KOPT-K1 (cell line): ENCODE results near the gene CEP19.

Experiments
- H3K27ac ChIP-seq: fragments of 200-600 bp; sonication (generic); 2 replicates; pipeline ENCODE4 v1.5.1; 2016; ENCODE audit warnings: antibody characterized with exemption, mild to moderate bottlenecking, low read depth, low read length; ENCODE audit not compliant: poor library complexity, severe bottlenecking
- H3K36me3 ChIP-seq: fragments of 200-600 bp; sonication (generic); 2 replicates; pipeline ENCODE4 v1.5.1; 2017; ENCODE audit warnings: antibody characterized with exemption, mild to moderate bottlenecking, low read length, moderate library complexity; ENCODE audit not compliant: insufficient read depth
- H3K9me3 ChIP-seq: fragments of 200-600 bp; sonication (generic); 2 replicates; pipeline ENCODE4 v1.5.1; 2017; ENCODE audit warnings: antibody characterized with exemption, low read length, mild to moderate bottlenecking; ENCODE audit not compliant: insufficient read depth, poor library complexity, severe bottlenecking

The CEP19 gene

GRCh38 chr3:196661400-196661799 is 50.6 kb downstream of the CEP19 start:
- Histone ChIP-seq H3K27ac (no peak overlapping the region), H3K9me3 (no peaks in the 10 kb centered on the region), H3K36me3 (peaks cover 90% of the 10 kb centered on the region)

GRCh38 chr3:196660381-196661166 is 51.5 kb downstream of the CEP19 start:
- Histone ChIP-seq H3K36me3 (peaks cover 91% of the 10 kb centered on the region), H3K9me3 (no peaks in the 10 kb centered on the region), H3K27ac (no peak overlapping the region)

- H3K27ac ChIP-seq: no peak overlapping the region
- H3K36me3 ChIP-seq: peaks cover 96% of the 10 kb centered on the region
- no peaks in the 10 kb centered on the region for H3K9me3 ChIP-seq
Observed at GRCh38 chr3:196659901-196660351, 52.1 kb downstream of the CEP19 start.
